A673 (cell line): Measurements from ENCODE around the gene LGALS16.

Experiments
- CTCF ChIP-seq: fragments of 300-800, 200-600 bp; sonication (generic); conservative IDR thresholded peaks from 2 replicates; pipeline ENCODE4 v1.5.1; 2017; ENCODE audit warnings: low read depth, mild to moderate bottlenecking, antibody characterized with exemption, low read length, moderate library complexity, mixed read lengths
- EZH2 ChIP-seq: fragments of 200-600 bp; sonication (generic); IDR thresholded peaks from 2 replicates; pipeline ENCODE4 v1.6.1; 2017; ENCODE audit warnings: borderline replicate concordance, low read depth, mild to moderate bottlenecking, mixed read lengths, antibody characterized with exemption, low read length; ENCODE audit not compliant: poor library complexity, severe bottlenecking

DNA sequence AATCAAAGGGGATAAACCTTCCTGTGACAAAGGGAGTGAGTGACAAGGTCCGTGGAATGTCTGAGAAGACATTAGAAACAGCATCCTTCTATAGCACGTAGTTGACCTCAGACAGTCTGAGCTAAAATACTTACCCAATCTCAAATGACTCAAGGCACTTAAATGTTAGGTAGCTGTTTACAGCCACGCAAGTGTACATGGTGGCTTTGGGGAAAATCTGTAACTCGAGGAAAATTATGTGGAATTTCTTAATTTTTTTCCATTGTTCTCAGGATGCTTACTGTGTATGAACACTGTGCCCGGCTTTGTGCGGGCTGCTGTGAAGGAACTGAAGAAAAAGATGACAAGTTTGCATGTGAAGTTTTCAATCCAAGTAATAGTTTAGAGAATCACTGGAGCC, 48.2 kb upstream of the LGALS16 start:
- TF ChIP-seq CTCF (no peak), EZH2 (no peak)
